Mesenchymal stem cell (in vitro differentiated cells and primary cell): ENCODE results near the gene CAPZB.

Source experiments
- DNase-seq: peaks from one replicate; pipeline ENCODE4 v3.0.0-alpha.2; 2013
- H2AFZ ChIP-seq: one replicate; pipeline ENCODE4 v1.6.1; 2013; ENCODE audit warnings: low read depth, mild to moderate bottlenecking, control low read depth, inconsistent platforms, low read length, moderate library complexity
- H2AK5ac ChIP-seq: 2 replicates; pipeline ENCODE4 v1.6.1; 2013; ENCODE audit warnings: low read length, moderate library complexity, mild to moderate bottlenecking, inconsistent platforms; ENCODE audit not compliant: severe bottlenecking
- H2BK120ac ChIP-seq: one replicate; pipeline ENCODE4 v1.6.1; 2013; ENCODE audit warnings: low read depth, mild to moderate bottlenecking, inconsistent platforms, low read length, moderate library complexity
- H2BK12ac ChIP-seq, 2 experiments: one replicate each; pipeline ENCODE4 v1.6.1; 2013; ENCODE audit warnings: inconsistent platforms in 2 of 2, low read length in 2 of 2, mild to moderate bottlenecking in 2 of 2, moderate library complexity in 2 of 2, control low read depth in 1 of 2
- H2BK15ac ChIP-seq: one replicate; pipeline ENCODE4 v1.6.1; 2013; ENCODE audit warnings: mild to moderate bottlenecking, low read depth, inconsistent platforms; ENCODE audit not compliant: poor library complexity, severe bottlenecking
- H2BK5ac ChIP-seq: 2 replicates; pipeline ENCODE4 v1.6.1; 2013; ENCODE audit warnings: low read depth, mild to moderate bottlenecking, low read length, control low read depth, inconsistent platforms; ENCODE audit not compliant: poor library complexity, severe bottlenecking
- H3K14ac ChIP-seq, 2 experiments: one replicate each; pipeline ENCODE4 v1.6.1; 2013; ENCODE audit warnings: inconsistent platforms in 2 of 2, low read length in 2 of 2, control low read depth in 1 of 2, mild to moderate bottlenecking in 1 of 2, moderate library complexity in 1 of 2
- H3K18ac ChIP-seq, 2 experiments: one replicate each; pipeline ENCODE4 v1.6.1; 2013; ENCODE audit warnings: inconsistent platforms in 2 of 2, low read length in 2 of 2, control low read depth in 1 of 2, low read depth in 1 of 2, mild to moderate bottlenecking in 1 of 2
- H3K23ac ChIP-seq, 2 experiments: one replicate each; pipeline ENCODE4 v1.6.1; 2013; ENCODE audit warnings: inconsistent platforms in 2 of 2, low read length in 2 of 2, mild to moderate bottlenecking in 2 of 2, moderate library complexity in 2 of 2, control low read depth in 1 of 2
- H3K27ac ChIP-seq: 2 replicates; pipeline ENCODE4 v1.5.1; 2013; ENCODE audit warnings: mild to moderate bottlenecking, moderate library complexity, low read length, control low read depth, inconsistent platforms; ENCODE audit not compliant: poor library complexity, severe bottlenecking
- H3K27me3 ChIP-seq, 2 experiments: 2 replicates each; pipeline versions ENCODE4 v1.6.1 to v1.7.0; 2013; ENCODE audit warnings: low read length in 2 of 2, mild to moderate bottlenecking in 2 of 2, moderate library complexity in 2 of 2, control low read depth in 1 of 2, inconsistent platforms in 1 of 2; ENCODE audit not compliant: control insufficient read depth in 1 of 2, insufficient read depth in 1 of 2
- H3K36me3 ChIP-seq, 2 experiments: 2 replicates each; pipeline versions ENCODE4 v1.6.1 to v1.7.0; 2013; ENCODE audit warnings: low read length in 2 of 2, control low read depth in 1 of 2, inconsistent platforms in 1 of 2, low read depth in 1 of 2, mild to moderate bottlenecking in 1 of 2; ENCODE audit not compliant: insufficient read depth in 2 of 2, control insufficient read depth in 1 of 2
- H3K4ac ChIP-seq, 2 experiments: one replicate each; pipeline ENCODE4 v1.6.1; 2013; ENCODE audit warnings: inconsistent platforms in 2 of 2, low read length in 2 of 2, mild to moderate bottlenecking in 2 of 2, moderate library complexity in 2 of 2, control low read depth in 1 of 2, low read depth in 1 of 2
- H3K4me1 ChIP-seq: 2 replicates; pipeline ENCODE4 v1.6.1; 2013; ENCODE audit warnings: low read depth, low read length, control low read depth; ENCODE audit not compliant: control insufficient read depth, insufficient read depth
- H3K4me2 ChIP-seq: 2 replicates; pipeline ENCODE4 v1.6.1; 2013; ENCODE audit warnings: low read length, mild to moderate bottlenecking, inconsistent platforms; ENCODE audit not compliant: poor library complexity, severe bottlenecking
- H3K4me3 ChIP-seq, 2 experiments: 2 replicates each; pipeline versions ENCODE4 v1.5.1 to v1.7.0; 2013; ENCODE audit warnings: low read length in 2 of 2, mild to moderate bottlenecking in 2 of 2, control low read depth in 1 of 2, low read depth in 1 of 2; ENCODE audit not compliant: insufficient read depth in 1 of 2
- H3K79me1 ChIP-seq: replicated peaks from 2 replicates; pipeline ENCODE4 v1.6.1; 2013; ENCODE audit warnings: mild to moderate bottlenecking, control low read depth, low read length, inconsistent platforms; ENCODE audit not compliant: poor library complexity, severe bottlenecking
- H3K9ac ChIP-seq: 2 replicates; pipeline ENCODE4 v1.7.0; 2013; ENCODE audit warnings: mild to moderate bottlenecking, low read length, moderate library complexity
- H3K9me3 ChIP-seq: 2 replicates; pipeline ENCODE4 v1.7.0; 2013; ENCODE audit warnings: mild to moderate bottlenecking, low read length; ENCODE audit not compliant: control insufficient read depth
- H4K8ac ChIP-seq: one replicate; pipeline ENCODE4 v1.6.1; 2013; ENCODE audit warnings: inconsistent platforms, mild to moderate bottlenecking, low read length, moderate library complexity
- H4K91ac ChIP-seq: one replicate; pipeline ENCODE4 v1.6.1; 2013; ENCODE audit warnings: mild to moderate bottlenecking, low read length, inconsistent platforms
- WGBS: methylation state at CpG from one replicate; pipeline ENCODE4 v1.1.7; 2013; ENCODE audit warnings: mixed read lengths; 5-methylcytosine and 5-hydroxymethylcytosine counted together

Gene CAPZB

DNA sequence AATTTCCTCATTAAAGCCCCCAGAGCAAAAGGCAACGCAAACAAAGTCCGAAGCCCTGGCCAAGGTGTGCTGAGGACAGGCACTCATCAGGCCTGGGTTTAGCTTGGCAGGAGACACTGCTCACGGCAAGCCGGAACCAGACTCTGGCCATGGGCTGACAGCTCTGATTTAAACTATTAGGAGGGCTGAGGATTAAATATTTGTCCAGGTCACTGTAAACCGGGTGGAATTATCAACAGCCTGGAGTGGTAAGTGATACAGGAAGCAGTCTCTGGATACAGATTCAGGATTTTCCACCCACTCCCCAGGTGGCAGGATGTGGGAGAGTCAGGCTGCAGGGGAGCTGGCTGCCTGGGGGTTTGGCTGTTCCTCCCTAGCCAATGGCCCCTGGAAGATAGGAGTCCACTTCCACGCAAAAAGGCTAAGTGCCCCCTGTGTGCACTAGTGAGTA, 130.8 kb downstream of the CAPZB start:
- no peak overlapping the region for H2BK5ac ChIP-seq
- H3K79me1 ChIP-seq = peaks cover 46% of the 10 kb centered on the region
- H4K8ac ChIP-seq = no peak overlapping the region
- no peak overlapping the region for H2BK120ac ChIP-seq
- no peak overlapping the region for H3K23ac ChIP-seq
- H4K91ac ChIP-seq = no peak overlapping the region
- peak overlapping the region; percentile 78 for H3K27ac ChIP-seq
- no peak overlapping the region for H2AK5ac ChIP-seq
- no peaks in the 10 kb centered on the region for H3K27me3 ChIP-seq
- no peak overlapping the region for H3K14ac ChIP-seq
- H3K4me2 ChIP-seq = no peak overlapping the region
- H3K9me3 ChIP-seq = no peaks in the 10 kb centered on the region
- H3K18ac ChIP-seq = no peak overlapping the region
- H3K4ac ChIP-seq = no peak overlapping the region
- H3K36me3 ChIP-seq = peaks cover 61 to 85% of the 10 kb centered on the region in 2 experiments
- H3K4me3 ChIP-seq = no peak overlapping the region
- DNase-seq = no peak
- H3K4me1 ChIP-seq = peaks cover 34% of the 10 kb centered on the region
- no peak overlapping the region for H3K9ac ChIP-seq
- H2BK15ac ChIP-seq = no peak overlapping the region
- no peak overlapping the region for H2BK12ac ChIP-seq
- H2AFZ ChIP-seq = no peak overlapping the region
- 87% methylated on average over 6 of the region's 6 CpGs for WGBS

DNA sequence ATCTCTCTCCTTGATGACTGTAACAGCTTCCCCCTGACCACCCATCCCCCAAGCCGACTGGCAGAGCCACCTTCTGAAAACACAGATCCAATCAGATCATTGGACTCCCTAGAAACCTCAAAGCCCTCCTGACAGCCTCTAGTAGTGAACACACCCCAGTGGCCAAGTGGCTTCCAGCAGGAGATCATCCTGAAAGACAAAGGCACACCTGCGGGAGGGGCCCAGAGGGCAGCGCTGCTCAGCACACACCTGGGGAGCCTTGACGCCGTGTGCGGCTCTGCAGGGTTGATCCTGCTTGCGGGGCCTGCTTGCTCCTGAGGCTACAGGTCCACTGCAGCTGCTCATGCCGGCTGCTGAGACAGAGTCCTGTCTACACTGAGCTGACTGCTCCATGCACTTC, 131.7 kb downstream of the CAPZB start:
- Histone ChIP-seq H2BK12ac (no peak overlapping the region), H3K4me3 (no peak overlapping the region), H2AFZ (no peak overlapping the region), H3K79me1 (peaks cover 48% of the 10 kb centered on the region), H3K4ac (no peak overlapping the region), H3K27ac (peak overlapping the region; percentile 78), H3K14ac (no peak overlapping the region), H4K8ac (no peak overlapping the region), H3K23ac (no peak overlapping the region), H3K36me3 (peaks cover 66 to 87% of the 10 kb centered on the region in 2 experiments), H3K18ac (no peak overlapping the region), H3K9me3 (no peaks in the 10 kb centered on the region), H2AK5ac (peak overlapping the region; percentile 17), H4K91ac (no peak overlapping the region), H3K4me2 (no peak overlapping the region), H2BK15ac (no peak overlapping the region), H2BK5ac (no peak overlapping the region), H3K27me3 (no peaks in the 10 kb centered on the region), H3K9ac (no peak overlapping the region), H3K4me1 (peaks cover 34% of the 10 kb centered on the region), H2BK120ac (no peak overlapping the region)
- WGBS = 76% methylated on average over 7 of the region's 8 CpGs
- DNase-seq = no peak

DNA sequence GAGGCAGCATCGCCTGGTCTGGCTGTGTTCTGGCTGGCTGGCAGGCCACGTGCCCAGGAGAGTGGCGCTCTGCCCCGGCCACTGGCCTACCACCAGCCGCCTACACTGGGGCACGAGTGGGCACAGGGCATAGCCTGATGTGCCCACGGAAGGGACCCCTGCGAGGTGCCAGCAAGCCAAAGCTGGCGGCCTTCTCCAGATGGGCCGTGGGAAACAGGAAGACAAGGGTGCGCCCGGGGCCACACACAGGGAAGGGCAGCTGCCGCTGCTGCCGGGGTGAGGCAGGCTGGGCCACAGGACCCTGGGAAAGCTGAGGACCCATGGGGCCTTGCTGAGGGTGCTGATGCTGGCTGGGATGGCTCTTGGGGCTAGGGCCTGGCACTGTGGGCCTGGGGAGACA, 132.5 kb downstream of the CAPZB start:
- Histone ChIP-seq H2AFZ (no peak overlapping the region), H3K9ac (no peak overlapping the region), H2BK120ac (no peak overlapping the region), H3K4me3 (no peak overlapping the region), H3K9me3 (no peaks in the 10 kb centered on the region), H3K14ac (no peak overlapping the region), H2AK5ac (no peak overlapping the region), H3K27me3 (no peaks in the 10 kb centered on the region), H3K4me2 (no peak overlapping the region), H3K79me1 (peaks cover 45% of the 10 kb centered on the region), H3K36me3 (peaks cover 73 to 94% of the 10 kb centered on the region in 2 experiments), H3K4me1 (peaks cover 34% of the 10 kb centered on the region), H3K27ac (no peak overlapping the region), H3K23ac (no peak overlapping the region), H2BK12ac (no peak overlapping the region), H4K91ac (no peak overlapping the region), H2BK15ac (no peak overlapping the region), H2BK5ac (no peak overlapping the region), H3K18ac (no peak overlapping the region), H4K8ac (no peak overlapping the region), H3K4ac (no peak overlapping the region)
- DNase-seq = no peak
- WGBS = 98% methylated on average over 14 of the region's 14 CpGs

GRCh38 chr1:19351873-19352272, 133.5 kb downstream of the CAPZB start:
- no peak overlapping the region for H2AFZ ChIP-seq
- H3K4me3 ChIP-seq = no peak overlapping the region
- H3K79me1 ChIP-seq = peaks cover 48% of the 10 kb centered on the region
- H3K14ac ChIP-seq = no peak overlapping the region
- no peak overlapping the region for H2BK12ac ChIP-seq
- H3K4me2 ChIP-seq = no peak overlapping the region
- no peak overlapping the region for H2BK120ac ChIP-seq
- no peak overlapping the region for H4K8ac ChIP-seq
- no peak overlapping the region for H3K23ac ChIP-seq
- DNase-seq = no peak
- no peak overlapping the region for H2AK5ac ChIP-seq
- peaks cover 70 to 95% of the 10 kb centered on the region in 2 experiments for H3K36me3 ChIP-seq
- no peak overlapping the region for H3K18ac ChIP-seq
- H2BK5ac ChIP-seq = no peak overlapping the region
- no peak overlapping the region for H4K91ac ChIP-seq
- H3K27ac ChIP-seq = no peak overlapping the region
- no peaks in the 10 kb centered on the region for H3K27me3 ChIP-seq
- 91% methylated on average over 10 of the region's 10 CpGs for WGBS
- no peak overlapping the region for H3K4ac ChIP-seq
- H3K9ac ChIP-seq = peak overlapping the region; percentile 15
- H2BK15ac ChIP-seq = no peak overlapping the region
- H3K4me1 ChIP-seq = peaks cover 34% of the 10 kb centered on the region
- H3K9me3 ChIP-seq = no peaks in the 10 kb centered on the region
